Thoracic aorta (tissue), 2 donors: Measurements from ENCODE around the gene TOP1. TPM values are rescaled to one million over a fixed set of nuclear protein-coding genes. Genes with fewer than 3 reads are reported as not detected.
"Not testable (repeated sequence)": the region's sequence is repeated elsewhere in the genome, so short reads cannot be mapped to it uniquely, and the experiment has no call there.

Experiments
- ATAC-seq: fragments of 150-250 bp; one replicate; pipeline ENCODE4 v1.8.0; 2017; ENCODE audit warnings: low read depth; ENCODE audit not compliant: insufficient number of reproducible peaks, low FRiP score
- DNase-seq: peaks from one replicate; pipeline ENCODE4 v3.0.0-alpha.2; 2020; ENCODE audit warnings: low spot score
- H3K27ac ChIP-seq, 2 donors: fragments of 200-600 bp; sonication (generic); 1 replicate in 1 of 2; 2 replicates in 1 of 2; pipeline ENCODE4 v1.5.1; 2016; ENCODE audit warnings: mild to moderate bottlenecking in 2 of 2, moderate library complexity in 2 of 2
- H3K27me3 ChIP-seq: fragments of 200-600 bp; sonication (generic); replicated peaks from 2 replicates; pipeline ENCODE4 v1.6.0; 2016; ENCODE audit warnings: mild to moderate bottlenecking; ENCODE audit not compliant: insufficient read depth
- H3K36me3 ChIP-seq: fragments of 200-600 bp; sonication (generic); one replicate; pipeline ENCODE4 v1.5.1; 2016
- H3K4me1 ChIP-seq, 2 donors: fragments of 200-600 bp; sonication (generic); 1 replicate in 1 of 2; 2 replicates in 1 of 2; pipeline versions ENCODE4 v1.5.1 to v1.6.0; 2016; ENCODE audit warnings: low read depth in 2 of 2, mild to moderate bottlenecking in 1 of 2; ENCODE audit not compliant: control insufficient read depth in 1 of 2
- H3K4me3 ChIP-seq: fragments of 200-600 bp; sonication (generic); 2 replicates; pipeline ENCODE4 v1.5.1; 2016; ENCODE audit warnings: mild to moderate bottlenecking
- H3K9me3 ChIP-seq: fragments of 200-600 bp; sonication (generic); 2 replicates; pipeline ENCODE4 v1.5.1; 2016
- CTCF ChIP-seq: fragments of 200-600 bp; sonication (generic); IDR thresholded peaks from one replicate; pipeline ENCODE4 v1.5.1; 2019; ENCODE audit warnings: antibody characterized with exemption
- total RNA-seq, 2 donors: library from RNA; depleted of rRNA; stranded (reverse); fragments of >200 nt; gene quantifications; one replicate each; pipeline versions ENCODE4 v1.1.0 to v1.2.3, GENCODE V29; 2016

The TOP1 gene
- total RNA-seq, 2 donors from 2014 or later: 17.3 to 35.4 TPM

DNA sequence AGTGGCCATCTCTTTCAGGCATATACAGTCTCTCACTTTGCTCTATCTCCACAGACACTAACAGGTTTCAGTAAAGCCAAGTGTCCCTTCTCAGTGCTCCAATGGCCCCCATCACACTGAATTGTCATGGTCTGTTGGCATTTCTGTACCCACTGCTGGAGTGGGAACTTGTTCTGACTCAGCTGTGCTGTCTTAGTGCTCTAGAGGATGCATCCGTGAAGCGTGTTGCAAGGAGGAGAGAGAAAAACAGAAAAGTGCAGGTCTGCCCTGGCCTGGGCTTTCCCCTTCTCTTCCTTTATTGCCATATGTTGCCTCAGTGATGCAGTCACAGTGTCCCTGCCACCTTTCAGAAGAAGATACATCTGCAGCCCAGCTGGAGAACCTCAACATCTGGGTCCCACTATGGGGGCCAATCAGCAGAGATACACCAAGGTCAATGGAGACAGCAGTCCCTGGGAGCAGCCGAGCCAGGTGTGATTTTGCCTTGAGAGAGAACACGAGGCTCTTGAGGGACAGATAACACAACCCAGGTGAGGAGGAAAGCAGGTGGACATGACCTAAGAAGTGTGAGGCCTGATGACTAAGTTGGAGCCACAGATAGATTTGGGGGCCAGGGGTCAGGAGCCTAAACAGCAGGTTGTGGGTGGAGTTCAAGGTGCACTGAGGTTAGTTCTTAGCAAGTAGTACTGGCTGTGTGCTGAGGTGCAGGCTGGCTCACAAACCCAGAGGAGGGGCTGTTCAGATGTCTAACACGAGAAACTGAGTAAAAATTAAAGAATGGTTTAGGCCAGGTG lies 103.2 kb downstream of the TOP1 start:
- no peak for TF ChIP-seq CTCF
- Histone ChIP-seq H3K9me3 (no peaks in the 10 kb centered on the region), H3K36me3 (no peaks in the 10 kb centered on the region), H3K27ac (no peak overlapping the region), H3K4me3 (no peak overlapping the region), H3K27me3 (no peaks in the 10 kb centered on the region), H3K4me1 (peaks cover 0 to 6% of the 10 kb centered on the region in 2 donors)
- ATAC-seq (no peak), DNase-seq (no peak)

DNA sequence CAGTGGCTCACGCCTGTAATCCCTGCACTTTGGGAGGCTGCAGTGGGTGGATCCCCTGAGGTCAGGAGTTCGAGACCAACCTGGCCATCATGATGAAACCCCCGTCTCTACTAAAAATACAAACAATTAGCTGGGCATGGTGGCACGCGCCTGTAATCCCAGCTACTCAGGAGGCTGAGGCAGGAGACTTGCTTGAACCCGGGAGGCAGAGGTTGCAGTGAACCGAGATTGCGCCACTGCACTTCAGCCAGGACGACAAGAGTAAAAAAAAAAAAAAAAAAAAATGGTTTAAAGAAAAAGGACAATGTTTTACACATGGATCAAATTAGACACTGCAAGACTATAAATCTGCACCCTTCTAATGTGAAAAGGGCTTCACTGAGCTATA lies 103.8 kb downstream of the TOP1 start:
- DNase-seq, H3K9me3 ChIP-seq, H3K4me3 ChIP-seq, H3K27ac ChIP-seq, ATAC-seq, H3K27me3 ChIP-seq, H3K36me3 ChIP-seq, H3K4me1 ChIP-seq: not testable (repeated sequence)

DNA sequence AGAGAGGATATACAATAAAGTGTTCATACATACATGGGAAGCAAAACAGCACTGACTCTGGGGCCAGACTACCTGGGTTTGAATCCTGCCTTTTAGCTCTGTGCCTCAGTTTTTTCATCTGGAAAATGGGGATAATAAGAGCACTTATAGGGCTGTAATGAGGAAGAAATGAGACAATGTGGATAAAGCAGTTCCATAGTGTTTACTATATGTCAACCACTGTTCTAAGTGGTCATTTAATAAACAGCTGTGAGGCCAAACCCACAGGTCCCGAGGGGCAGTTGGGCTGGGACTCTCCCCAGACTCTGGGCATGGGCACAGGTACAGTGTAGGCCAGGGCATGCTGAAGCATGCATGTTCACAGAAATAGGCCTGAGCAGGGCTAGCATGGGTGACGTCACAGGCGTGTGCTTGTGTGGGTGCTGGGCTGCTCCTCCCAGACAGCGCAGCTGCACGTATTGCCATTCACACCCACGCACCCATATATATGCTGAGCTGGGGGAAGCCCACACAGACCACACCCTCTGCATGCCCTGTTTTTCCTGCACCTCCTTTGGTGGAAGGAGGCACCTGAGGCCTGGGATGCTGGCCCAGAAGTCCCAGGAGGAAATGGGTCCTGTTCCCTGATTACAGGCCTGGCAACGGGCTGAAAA lies 105.2 kb downstream of the TOP1 start:
- H3K4me3 ChIP-seq: no peak overlapping the region
- H3K4me1 ChIP-seq: peaks cover 0 to 10% of the 10 kb centered on the region in 2 donors
- H3K9me3 ChIP-seq: no peaks in the 10 kb centered on the region
- no peak for TF ChIP-seq CTCF
- H3K36me3 ChIP-seq: no peaks in the 10 kb centered on the region
- DNase-seq (no peak), ATAC-seq (no peak)
- no peak overlapping the region for H3K27ac ChIP-seq
- no peaks in the 10 kb centered on the region for H3K27me3 ChIP-seq

DNA sequence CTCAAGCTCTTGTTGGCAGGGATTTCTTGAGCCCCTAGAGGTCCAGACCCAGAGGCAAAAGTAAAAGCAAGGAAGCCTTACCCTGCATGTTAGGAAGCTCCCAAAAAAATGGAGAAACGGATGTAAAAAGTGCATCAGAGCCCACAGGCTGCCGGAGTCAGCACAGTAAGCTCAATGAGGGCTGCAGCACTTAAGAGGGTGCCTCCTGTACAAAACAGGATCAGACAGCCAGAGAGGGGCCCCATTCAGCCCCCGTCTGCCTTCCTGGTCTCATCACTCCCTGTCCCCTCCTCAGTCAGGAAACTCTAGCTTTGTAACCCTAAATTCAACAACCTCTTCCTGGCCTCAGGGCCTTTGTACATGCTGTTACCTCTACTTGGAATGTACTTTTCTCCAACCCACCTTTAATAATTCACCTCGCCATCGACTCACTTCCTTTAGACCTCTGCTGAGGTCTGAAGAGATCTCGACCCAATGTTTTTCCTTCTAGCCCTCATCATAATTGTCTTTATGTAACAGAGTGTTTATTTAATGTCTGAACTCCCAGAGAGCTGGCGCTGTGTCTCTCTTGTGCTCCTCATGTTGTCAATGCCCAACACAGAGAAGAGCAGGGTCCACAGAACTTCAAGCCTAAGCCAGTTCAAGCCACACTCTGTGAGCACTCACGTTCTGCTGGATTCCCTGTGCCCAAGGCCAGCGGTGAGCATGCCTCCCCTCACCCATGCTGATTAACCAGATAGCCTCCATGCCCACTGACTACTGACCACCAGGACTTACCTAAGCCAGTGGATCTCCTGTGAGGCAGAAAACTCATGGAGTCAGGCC lies 106.0 kb downstream of the TOP1 start:
- H3K4me1 ChIP-seq: peaks cover 6 to 17% of the 10 kb centered on the region in 2 donors
- ATAC-seq (no peak), DNase-seq (no peak)
- no peak overlapping the region for H3K27ac ChIP-seq
- no peaks in the 10 kb centered on the region for H3K36me3 ChIP-seq
- H3K27me3 ChIP-seq: no peaks in the 10 kb centered on the region
- H3K9me3 ChIP-seq: no peaks in the 10 kb centered on the region
- H3K4me3 ChIP-seq: no peak overlapping the region
- no peak for TF ChIP-seq CTCF

DNA sequence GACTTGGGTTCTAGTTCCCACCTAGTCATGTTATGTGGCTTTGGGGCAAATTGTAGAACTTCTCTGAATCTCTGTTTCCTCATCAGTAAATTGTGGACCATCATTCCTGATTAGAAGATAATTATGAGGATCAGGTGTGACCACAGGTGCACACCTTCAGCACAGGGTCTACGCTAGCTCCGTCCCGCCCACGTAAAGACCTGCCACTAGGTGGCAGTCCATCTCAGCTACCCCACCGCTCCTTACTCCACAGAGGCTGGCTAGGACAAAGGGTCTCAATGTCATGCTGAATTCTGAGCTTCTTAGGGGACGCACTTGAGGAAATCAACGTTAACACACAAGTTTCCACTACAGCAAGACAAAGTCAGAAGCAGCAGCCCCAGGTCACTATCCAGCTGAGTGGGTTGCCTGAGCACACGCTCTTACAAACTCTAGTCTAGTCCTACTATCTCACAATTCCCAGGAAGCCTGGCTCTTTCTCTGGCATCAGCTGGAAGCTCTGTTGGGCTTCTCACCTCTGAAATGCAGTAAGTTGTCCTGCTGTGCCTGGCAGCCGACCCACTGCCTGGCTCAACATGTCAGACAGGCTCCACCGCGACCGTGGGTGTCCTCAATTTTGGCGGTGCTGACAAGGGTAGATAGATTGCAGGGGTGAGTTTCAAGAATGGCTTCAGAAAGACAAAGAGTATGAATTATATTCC lies 106.7 kb downstream of the TOP1 start:
- DNase-seq: no peak
- Histone ChIP-seq H3K27me3 (no peaks in the 10 kb centered on the region), H3K36me3 (no peaks in the 10 kb centered on the region), H3K9me3 (no peaks in the 10 kb centered on the region), H3K27ac (no peak overlapping the region), H3K4me1 (peaks cover 6 to 25% of the 10 kb centered on the region in 2 donors), H3K4me3 (no peak overlapping the region)
- ATAC-seq: no peak
- TF ChIP-seq CTCF: peak; percentile 44
